ENCODE measurements around the gene ANKRD24.
A peak's percentile ranks its signal among the peaks of the same experiment; 100 is the strongest.

Gene ANKRD24

DNA sequence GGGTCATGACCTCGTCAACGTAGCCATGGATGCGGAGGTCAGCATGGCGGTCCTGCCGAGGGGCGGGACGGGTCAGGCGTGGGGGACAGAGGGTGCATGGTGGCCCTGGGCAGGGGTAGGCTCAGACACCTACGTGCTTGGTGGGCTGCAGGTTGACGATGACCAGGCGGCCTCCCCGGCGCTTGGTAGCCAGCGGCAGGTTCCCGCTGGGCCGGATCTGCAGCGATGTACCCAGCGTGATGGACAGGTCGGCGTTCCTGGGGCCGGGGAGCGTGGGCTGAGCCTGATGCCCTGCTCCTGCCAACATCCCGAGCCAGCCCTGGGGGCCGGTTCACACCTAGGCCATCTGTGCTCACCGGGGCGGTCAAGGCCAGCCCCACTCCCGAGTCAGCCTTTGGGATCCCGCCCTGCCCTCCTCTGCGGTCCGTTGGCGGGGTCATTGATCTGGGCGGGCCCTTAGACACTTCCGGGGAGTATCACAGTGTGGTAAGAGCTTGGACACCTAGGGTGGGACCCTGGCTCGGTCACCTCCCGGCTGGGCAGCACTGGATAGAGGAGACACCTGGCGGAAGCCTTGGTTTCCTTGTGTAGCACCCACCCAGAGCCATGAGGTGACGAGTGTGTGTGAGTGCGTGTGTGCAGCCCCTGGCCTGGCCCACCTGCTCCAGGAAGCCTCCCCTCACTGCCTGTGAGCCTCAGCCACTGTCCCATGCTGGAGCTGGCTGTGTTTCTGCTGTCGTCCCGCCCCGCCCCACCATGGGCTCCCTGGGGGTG is 7.4 kb upstream of the ANKRD24 start (continued):
- TF ChIP-seq, protein P1, sequence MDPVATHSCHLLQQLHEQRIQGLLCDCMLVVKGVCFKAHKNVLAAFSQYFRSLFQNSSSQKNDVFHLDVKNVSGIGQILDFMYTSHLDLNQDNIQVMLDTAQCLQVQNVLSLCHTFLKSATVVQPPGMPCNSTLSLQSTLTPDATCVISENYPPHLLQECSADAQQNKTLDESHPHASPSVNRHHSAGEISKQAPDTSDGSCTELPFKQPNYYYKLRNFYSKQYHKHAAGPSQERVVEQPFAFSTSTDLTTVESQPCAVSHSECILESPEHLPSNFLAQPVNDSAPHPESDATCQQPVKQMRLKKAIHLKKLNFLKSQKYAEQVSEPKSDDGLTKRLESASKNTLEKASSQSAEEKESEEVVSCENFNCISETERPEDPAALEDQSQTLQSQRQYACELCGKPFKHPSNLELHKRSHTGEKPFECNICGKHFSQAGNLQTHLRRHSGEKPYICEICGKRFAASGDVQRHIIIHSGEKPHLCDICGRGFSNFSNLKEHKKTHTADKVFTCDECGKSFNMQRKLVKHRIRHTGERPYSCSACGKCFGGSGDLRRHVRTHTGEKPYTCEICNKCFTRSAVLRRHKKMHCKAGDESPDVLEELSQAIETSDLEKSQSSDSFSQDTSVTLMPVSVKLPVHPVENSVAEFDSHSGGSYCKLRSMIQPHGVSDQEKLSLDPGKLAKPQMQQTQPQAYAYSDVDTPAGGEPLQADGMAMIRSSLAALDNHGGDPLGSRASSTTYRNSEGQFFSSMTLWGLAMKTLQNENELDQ (tag by site-specific recombination; IDR thresholded peaks at IDR 0.05; ENCODE audit: low read depth), result no peak

DNA sequence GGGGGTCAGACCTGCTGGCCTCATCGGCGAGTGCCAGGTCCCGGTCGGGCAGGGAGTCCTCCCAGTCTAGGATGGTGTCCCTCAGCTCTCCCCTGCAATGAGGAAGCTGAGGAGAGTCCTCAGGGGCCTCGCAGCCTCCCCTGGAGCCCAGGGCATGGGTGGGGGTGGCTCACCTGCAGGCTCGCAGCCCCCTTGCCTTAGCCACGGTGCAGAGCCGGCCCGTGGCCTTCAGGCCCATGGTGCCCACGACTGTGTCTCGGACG is 6.9 kb upstream of the ANKRD24 start:
- Histone ChIP-seq H3K27ac (ENCODE audit: extremely low read depth, low read depth, low read length) (no peak overlapping the region), H3K4me3 (ENCODE audit: low read depth, low read length) (no peak overlapping the region), H3K4me1 (ENCODE audit: control insufficient read depth, insufficient read depth, low read length) (no peaks in the 10 kb centered on the region), H3K36me3 (ENCODE audit: control insufficient read depth in 2 of 2, insufficient read depth in 1 of 2, low read length in 2 of 2) (peaks cover 0 to 33% of the 10 kb centered on the region in 2 experiments; a peak in 2 of 3 replicates), H3K9me3 (ENCODE audit: control insufficient read depth, insufficient read depth, low read depth, low read length) (no peaks in the 10 kb centered on the region)
- ChIA-PET POLR2A (no interaction called here), CTCF (interaction anchor here (0.6 kb wide), 1 partner anchor 19 kb away, joined by 3 read pairs; no protein-coding TSS in a partner anchor)
- TF ChIP-seq ZNF521 (tag by site-specific recombination; IDR thresholded peaks at IDR 0.05), result no peak
- TF ChIP-seq OVOL3 (tag by site-specific recombination; IDR thresholded peaks at IDR 0.05), result no peak
- TF ChIP-seq ZNF558 (tag by site-specific recombination; IDR thresholded peaks at IDR 0.05), result no peak
- TF ChIP-seq GLIS2 (tag by site-specific recombination; IDR thresholded peaks at IDR 0.05), result peak; percentile 36
- TF ChIP-seq, protein P2, sequence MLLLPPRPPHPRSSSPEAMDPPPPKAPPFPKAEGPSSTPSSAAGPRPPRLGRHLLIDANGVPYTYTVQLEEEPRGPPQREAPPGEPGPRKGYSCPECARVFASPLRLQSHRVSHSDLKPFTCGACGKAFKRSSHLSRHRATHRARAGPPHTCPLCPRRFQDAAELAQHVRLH (tag by site-specific recombination; IDR thresholded peaks at IDR 0.05), result no peak
- TF ChIP-seq, protein P3, sequence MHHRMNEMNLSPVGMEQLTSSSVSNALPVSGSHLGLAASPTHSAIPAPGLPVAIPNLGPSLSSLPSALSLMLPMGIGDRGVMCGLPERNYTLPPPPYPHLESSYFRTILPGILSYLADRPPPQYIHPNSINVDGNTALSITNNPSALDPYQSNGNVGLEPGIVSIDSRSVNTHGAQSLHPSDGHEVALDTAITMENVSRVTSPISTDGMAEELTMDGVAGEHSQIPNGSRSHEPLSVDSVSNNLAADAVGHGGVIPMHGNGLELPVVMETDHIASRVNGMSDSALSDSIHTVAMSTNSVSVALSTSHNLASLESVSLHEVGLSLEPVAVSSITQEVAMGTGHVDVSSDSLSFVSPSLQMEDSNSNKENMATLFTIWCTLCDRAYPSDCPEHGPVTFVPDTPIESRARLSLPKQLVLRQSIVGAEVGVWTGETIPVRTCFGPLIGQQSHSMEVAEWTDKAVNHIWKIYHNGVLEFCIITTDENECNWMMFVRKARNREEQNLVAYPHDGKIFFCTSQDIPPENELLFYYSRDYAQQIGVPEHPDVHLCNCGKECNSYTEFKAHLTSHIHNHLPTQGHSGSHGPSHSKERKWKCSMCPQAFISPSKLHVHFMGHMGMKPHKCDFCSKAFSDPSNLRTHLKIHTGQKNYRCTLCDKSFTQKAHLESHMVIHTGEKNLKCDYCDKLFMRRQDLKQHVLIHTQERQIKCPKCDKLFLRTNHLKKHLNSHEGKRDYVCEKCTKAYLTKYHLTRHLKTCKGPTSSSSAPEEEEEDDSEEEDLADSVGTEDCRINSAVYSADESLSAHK (tag by site-specific recombination; IDR thresholded peaks at IDR 0.05), result no peak
- no peak for TF ChIP-seq ZFP37 (tag by site-specific recombination; IDR thresholded peaks at IDR 0.05)

DNA sequence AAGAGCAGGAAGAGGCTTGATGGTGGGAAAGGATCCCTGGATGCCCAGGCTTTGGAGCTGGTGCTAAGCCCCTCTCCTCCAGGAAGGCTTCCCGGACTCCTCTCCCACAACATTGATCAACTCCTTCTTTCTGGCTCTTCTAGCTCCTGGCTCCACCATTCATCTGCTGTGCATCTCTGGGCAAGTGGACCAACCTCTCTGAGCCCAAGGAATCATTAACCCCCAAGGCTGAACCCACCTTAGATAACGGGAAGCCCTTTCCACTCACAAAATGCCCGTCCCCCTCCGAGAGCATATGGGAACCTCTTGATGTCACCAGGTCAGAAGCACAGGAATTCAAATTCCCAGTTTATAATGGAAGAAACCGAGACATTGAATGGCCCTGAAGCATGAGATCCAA is 5.3 kb upstream of the ANKRD24 start:
- Histone ChIP-seq H3K4me1 (ENCODE audit: control insufficient read depth, insufficient read depth, low read length) (no peaks in the 10 kb centered on the region), H3K36me3 (ENCODE audit: control insufficient read depth in 2 of 2, insufficient read depth in 1 of 2, low read length in 2 of 2) (peaks cover 0 to 35% of the 10 kb centered on the region in 2 experiments; a peak in 2 of 3 replicates), H3K4me3 (ENCODE audit: low read depth, low read length) (no peak overlapping the region), H3K27ac (ENCODE audit: extremely low read depth, low read depth, low read length) (no peak overlapping the region), H3K9me3 (ENCODE audit: control insufficient read depth, insufficient read depth, low read depth, low read length) (no peaks in the 10 kb centered on the region)
- TF ChIP-seq ZNF558 (tag by site-specific recombination; IDR thresholded peaks at IDR 0.05) (no peak), ZNF768 (tag by site-specific recombination; IDR thresholded peaks at IDR 0.05) (peak; percentile 97; the same call in 1 of the 2 replicates), ZSCAN16 (tag by site-specific recombination; IDR thresholded peaks at IDR 0.05) (no peak), ZNF112 (tag by site-specific recombination; IDR thresholded peaks at IDR 0.05) (no peak), ZNF677 (tag by site-specific recombination; IDR thresholded peaks at IDR 0.05) (no peak), ZNF664 (tag by site-specific recombination; IDR thresholded peaks at IDR 0.05) (no peak), ZBTB17 (tag by site-specific recombination; IDR thresholded peaks at IDR 0.05) (no peak)
- ChIA-PET CTCF (interaction anchor here (0.8 to 1.1 kb wide), 2 partner anchors 9 to 11 kb away, joined by 3 to 4 read pairs; no protein-coding TSS in a partner anchor), POLR2A (interaction anchor here (0.6 kb wide), 2 partner anchors 15 to 1488 kb away, joined by 3 to 12 read pairs; no protein-coding TSS in a partner anchor)

DNA sequence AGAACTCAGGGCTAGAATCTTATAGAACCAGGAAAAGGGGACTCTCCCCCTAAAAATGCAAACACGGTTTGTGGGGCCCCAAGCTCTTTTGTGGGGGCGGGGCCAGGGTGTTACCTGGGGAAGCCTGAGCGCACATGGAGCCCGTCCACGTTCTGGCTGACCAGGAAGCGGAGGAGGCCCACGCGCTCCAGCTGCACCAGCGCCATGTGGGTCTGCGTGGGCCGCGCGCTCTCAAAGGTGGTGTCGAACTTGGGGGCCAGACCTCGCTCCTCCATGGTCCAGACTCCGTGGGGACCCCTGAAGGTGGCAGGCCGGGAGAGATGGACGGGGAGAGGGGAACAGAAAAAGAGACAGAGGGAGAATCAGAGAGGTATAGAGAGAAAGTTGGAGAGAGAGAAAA is 3.5 kb upstream of the ANKRD24 start:
- Histone ChIP-seq H3K36me3 (ENCODE audit: control insufficient read depth in 2 of 2, insufficient read depth in 1 of 2, low read length in 2 of 2) (peaks cover 0 to 35% of the 10 kb centered on the region in 2 experiments; a peak in 2 of 3 replicates), H3K9me3 (ENCODE audit: control insufficient read depth, insufficient read depth, low read depth, low read length) (no peaks in the 10 kb centered on the region), H3K4me1 (ENCODE audit: control insufficient read depth, insufficient read depth, low read length) (no peaks in the 10 kb centered on the region), H3K4me3 (ENCODE audit: low read depth, low read length) (no peak overlapping the region), H3K27ac (ENCODE audit: extremely low read depth, low read depth, low read length) (no peak overlapping the region)
- POLR2A ChIA-PET, result interaction anchor here (0.6 kb wide), 1 partner anchor 98 kb away, joined by 3 read pairs; no protein-coding TSS in a partner anchor
- CTCF ChIA-PET, result interaction anchor here (0.9 kb wide), 1 partner anchor 38 kb away, joined by 4 read pairs; no protein-coding TSS in a partner anchor
- no peak for TF ChIP-seq ZNF792 (tag by site-specific recombination; IDR thresholded peaks at IDR 0.05)
- TF ChIP-seq, protein P4, sequence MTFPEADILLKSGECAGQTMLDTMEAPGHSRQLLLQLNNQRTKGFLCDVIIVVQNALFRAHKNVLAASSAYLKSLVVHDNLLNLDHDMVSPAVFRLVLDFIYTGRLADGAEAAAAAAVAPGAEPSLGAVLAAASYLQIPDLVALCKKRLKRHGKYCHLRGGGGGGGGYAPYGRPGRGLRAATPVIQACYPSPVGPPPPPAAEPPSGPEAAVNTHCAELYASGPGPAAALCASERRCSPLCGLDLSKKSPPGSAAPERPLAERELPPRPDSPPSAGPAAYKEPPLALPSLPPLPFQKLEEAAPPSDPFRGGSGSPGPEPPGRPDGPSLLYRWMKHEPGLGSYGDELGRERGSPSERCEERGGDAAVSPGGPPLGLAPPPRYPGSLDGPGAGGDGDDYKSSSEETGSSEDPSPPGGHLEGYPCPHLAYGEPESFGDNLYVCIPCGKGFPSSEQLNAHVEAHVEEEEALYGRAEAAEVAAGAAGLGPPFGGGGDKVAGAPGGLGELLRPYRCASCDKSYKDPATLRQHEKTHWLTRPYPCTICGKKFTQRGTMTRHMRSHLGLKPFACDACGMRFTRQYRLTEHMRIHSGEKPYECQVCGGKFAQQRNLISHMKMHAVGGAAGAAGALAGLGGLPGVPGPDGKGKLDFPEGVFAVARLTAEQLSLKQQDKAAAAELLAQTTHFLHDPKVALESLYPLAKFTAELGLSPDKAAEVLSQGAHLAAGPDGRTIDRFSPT (tag by site-specific recombination; IDR thresholded peaks at IDR 0.05), result no peak
- TF ChIP-seq REPIN1 (tag by site-specific recombination; IDR thresholded peaks at IDR 0.05; ENCODE audit: low read depth), result no peak
- no peak for TF ChIP-seq ZNF544 (tag by site-specific recombination; IDR thresholded peaks at IDR 0.05)
- no peak for TF ChIP-seq GLI2 (tag by site-specific recombination; IDR thresholded peaks at IDR 0.05; ENCODE audit: borderline replicate concordance, low read depth)
- TF ChIP-seq, protein P5, sequence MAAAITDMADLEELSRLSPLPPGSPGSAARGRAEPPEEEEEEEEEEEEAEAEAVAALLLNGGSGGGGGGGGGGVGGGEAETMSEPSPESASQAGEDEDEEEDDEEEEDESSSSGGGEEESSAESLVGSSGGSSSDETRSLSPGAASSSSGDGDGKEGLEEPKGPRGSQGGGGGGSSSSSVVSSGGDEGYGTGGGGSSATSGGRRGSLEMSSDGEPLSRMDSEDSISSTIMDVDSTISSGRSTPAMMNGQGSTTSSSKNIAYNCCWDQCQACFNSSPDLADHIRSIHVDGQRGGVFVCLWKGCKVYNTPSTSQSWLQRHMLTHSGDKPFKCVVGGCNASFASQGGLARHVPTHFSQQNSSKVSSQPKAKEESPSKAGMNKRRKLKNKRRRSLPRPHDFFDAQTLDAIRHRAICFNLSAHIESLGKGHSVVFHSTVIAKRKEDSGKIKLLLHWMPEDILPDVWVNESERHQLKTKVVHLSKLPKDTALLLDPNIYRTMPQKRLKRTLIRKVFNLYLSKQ (tag by site-specific recombination; IDR thresholded peaks at IDR 0.05; ENCODE audit: borderline replicate concordance), result no peak
- TF ChIP-seq ZNF157 (tag by site-specific recombination; IDR thresholded peaks at IDR 0.05), result no peak
